SW 1271 (cell line): ENCODE measurements around the gene PSME2.

Source experiments
- DNase-seq, 2 experiments: peaks; one replicate each; lab custom pipeline; 2025; lab: John Stamatoyannopoulos, UW

The PSME2 gene

DNA sequence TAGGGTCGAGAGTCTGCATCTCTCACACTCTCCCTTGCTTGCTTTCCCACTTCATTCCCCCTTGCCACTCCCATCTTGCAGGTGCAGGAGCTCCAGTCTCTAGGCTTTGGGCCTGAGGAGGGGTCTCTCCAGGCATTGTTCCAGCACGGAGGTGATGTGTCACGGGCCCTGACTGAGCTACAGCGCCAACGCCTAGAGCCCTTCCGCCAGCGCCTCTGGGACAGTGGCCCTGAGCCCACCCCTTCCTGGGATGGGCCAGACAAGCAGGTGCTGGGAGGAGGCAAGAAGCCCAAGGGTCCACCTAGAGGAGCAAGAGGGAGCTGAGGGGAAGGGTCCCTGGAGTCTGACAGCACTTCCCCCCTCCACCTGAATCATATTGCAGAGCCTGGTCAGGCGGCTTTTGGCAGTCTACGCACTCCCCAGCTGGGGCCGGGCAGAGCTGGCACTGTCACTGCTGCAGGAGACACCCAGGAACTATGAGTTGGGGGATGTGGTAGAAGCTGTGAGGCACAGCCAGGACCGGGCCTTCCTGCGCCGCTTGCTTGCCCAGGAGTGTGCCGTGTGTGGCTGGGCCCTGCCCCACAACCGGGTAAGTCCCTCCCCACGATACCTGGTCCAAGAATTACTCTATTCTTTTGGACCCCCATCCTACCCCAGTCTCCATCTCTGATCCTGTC lies 5.1 kb upstream of the PSME2 start:
- DNase-seq: no peak

DNA sequence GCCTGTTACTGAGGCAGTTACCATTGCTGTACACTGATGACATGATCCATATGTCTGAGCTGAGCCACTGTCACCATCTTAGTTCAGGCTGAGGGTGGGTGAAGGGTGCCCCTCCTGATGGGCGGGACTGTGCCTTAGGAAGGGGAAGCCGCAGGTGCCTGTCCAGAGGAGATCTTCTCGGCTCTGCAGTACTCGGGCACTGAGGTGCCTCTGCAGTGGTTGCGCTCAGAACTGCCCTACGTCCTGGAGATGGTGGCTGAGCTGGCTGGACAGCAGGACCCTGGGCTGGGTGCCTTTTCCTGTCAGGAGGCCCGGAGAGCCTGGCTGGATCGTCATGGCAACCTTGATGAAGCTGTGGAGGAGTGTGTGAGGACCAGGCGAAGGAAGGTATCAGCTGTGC lies 4.6 kb upstream of the PSME2 start:
- DNase-seq: no peak

DNA sequence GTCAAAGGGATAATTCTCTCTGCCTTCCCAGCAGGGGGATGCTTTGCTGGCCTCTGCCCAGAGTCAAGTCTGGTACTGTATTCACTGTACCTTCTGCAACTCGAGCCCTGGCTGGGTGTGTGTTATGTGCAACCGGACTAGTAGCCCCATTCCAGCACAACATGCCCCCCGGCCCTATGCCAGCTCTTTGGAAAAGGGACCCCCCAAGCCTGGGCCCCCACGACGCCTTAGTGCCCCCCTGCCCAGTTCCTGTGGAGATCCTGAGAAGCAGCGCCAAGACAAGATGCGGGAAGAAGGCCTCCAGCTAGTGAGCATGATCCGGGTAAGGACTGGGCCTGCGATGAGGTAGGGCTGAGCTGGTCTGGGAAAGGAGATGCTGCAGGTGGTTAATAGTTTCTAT lies 4.2 kb upstream of the PSME2 start:
- no peak for DNase-seq

DNA sequence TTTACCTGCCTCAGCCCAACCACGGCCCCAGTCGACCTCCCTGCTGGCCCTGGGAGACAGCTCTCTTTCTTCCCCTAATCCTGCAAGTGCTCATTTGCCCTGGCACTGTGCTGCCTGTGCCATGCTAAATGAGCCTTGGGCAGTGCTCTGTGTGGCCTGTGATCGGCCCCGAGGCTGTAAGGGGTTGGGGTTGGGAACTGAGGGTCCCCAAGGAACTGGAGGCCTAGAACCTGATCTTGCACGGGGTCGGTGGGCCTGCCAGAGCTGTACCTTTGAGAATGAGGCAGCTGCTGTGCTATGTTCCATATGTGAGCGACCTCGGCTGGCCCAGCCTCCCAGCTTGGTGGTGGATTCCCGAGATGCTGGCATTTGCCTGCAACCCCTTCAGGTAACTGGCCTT lies 3.7 kb upstream of the PSME2 start:
- no peak for DNase-seq

DNA sequence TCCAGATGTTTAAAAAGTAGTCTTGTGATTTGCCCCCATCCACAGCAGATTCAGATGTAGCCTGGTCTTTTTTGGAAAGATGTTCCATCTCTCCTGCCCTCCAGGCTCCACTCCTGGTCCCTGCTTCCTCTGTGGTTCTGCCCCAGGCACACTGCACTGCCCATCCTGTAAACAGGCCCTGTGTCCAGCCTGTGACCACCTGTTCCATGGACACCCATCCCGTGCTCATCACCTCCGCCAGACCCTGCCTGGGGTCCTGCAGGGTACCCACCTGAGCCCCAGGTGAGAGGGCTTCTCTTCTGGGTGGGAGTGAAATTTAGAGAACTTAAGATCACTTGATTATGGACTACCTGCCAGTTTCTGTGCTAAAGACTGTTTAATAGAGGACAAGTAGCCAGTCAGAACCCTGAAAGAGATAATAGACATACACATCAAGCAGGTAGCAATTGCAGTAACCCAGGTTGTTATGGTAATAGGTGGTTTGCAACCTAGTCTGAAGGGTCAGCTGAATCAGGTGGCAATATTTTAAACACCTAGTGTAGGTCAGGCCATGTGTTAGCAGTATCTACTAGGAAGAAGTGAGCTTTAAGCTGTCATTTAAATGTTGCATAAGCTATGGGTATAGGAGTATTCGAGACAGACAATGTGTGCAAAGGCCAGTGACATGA lies 3.0 kb upstream of the PSME2 start:
- DNase-seq: no peak

DNA sequence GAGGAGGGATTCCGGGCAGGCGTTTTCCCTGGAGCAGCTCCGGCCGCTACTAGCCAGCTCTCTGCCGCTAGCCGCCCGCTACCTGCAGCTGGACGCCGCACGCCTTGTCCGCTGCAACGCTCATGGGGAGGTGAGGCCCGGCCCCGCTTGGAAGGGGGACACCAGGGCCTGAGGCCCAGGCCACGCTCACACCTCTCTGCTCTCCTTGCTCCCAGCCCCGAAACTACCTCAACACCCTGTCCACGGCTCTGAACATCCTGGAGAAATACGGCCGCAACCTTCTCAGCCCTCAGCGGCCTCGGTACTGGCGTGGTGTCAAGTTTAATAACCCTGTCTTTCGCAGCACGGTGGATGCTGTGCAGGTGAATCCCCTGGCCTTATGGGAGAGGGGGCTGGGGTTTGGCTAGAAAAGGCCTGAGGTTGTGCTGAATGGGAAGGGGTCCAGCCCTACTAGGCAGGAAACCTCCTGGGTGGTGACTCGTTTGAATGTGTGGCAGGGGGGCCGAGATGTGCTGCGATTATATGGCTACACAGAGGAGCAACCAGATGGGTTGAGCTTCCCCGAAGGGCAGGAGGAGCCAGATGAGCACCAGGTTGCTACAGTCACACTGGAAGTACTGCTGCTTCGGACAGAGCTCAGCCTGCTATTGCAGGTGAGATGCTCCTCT lies 1.5 kb upstream of the PSME2 start:
- DNase-seq: no peak

DNA sequence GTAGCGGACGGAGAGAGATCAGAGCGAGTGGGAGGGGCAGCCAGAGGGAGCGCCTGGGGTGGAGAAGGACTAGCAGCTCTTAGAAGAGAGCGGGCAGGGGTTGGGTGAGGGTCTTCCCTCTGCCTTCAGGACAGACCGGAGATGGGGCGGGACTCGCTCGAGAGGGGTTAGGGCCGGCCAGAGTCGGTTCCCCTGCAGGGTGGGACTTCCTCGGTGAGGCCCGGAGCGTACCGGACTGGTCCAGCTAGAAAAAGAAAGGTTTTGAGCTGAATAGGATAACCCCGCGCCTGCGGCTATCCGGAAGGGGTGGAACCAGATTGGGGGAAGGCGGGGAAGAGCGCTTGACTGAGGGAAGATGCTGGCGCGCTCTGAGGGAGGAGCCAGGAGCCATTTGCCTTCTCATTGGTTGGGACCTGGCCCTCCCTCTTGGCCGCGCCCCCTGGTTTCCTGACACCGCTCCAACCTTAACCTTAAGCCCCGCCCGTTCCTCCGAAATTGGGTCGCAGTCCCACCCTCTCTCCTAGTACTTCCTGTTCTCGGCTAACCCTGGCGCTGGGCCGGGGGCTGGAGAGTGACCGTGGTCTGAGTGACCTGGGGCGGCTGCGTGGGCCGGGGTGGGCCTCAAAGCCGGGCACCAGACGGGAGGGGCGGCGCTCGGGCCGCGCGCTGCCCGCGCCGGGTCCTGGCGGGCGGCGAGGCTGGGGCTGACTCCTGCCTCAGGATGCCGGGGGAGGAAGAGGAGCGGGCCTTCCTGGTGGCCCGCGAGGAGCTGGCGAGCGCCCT lies 759 bp upstream of the PSME2 start, which contains the start of gene RNF31:
Gene RNF31 (plus strand): TSS at position 521 of the 783 bp plus-strand sequence. CDS start 201 bp downstream, at position 722.
- peak; percentile 90 to 97 for DNase-seq

DNA sequence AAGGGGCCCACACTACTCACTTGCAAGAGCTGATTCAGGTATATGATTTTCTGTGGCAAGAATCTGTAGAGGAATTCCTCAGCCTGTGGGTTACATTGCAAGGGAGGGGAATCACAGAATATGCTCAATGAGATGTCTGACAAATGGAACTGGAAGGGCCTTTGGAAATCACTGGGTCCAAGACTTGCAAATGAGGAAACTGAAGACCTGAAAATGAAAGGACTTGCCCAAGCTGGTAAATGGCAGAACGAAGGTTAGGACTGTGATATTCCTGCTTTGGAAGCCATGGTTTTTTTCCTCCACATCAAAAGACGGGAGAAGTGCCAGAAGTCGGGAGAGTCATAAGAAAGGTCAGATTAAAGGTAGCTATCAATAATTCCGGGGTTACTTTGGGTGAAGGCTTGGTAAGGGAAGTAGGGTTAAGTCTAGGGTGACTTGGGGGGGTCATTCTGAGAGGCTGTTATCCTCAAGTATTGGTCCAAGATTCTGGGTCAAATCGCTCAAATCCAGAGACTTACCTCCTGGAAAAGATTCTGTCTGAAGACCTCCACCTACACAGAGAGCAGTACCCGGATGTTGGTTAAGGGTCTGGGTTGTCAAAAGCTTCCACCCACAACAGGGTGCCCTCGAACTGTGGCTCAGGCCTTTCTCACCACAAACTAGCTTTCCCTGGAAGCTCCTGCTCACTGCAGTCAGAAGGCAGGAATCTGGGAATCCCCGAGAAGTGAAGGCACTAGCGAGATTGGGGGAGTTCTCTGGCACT lies 539 bp downstream of the PSME2 start:
- no peak for DNase-seq

DNA sequence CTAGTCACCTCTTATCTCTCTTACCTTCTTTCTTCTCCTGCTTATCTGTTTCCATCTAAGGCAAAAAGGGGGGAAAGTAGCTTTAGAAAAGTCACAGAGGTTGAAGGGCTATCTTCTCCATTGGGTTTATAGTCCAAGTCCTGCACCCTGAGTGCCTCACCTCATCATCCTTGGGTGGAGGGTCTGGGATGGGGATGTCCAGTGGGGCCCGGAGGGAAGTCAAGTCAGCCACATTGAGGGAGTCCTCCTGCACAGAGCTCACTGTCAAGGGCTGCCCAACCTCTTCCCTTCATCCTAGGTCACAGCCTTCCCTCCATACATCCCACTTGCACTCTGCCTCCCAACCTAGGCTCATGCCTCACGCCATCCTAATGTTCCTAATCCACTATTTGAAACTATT lies 1.2 kb downstream of the PSME2 start:
- no peak for DNase-seq

DNA sequence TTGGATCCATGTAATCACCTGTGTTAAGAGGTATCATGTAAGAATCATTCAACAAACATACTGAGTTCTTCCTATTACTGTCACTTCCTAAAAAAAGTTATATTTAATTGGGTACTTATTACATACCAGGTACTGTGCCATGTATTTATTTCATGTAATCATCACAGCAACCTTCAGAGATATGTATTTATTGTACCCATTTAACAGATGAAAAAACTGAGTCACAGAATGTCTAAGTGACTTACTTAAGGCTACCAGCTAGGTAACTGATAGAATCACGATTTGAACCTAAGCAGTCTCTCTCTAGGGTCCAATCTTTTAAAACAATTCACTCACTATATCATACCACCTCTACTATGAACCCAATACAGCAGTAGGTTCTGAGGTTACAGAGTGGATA lies 2.0 kb downstream of the PSME2 start:
- DNase-seq: no peak

DNA sequence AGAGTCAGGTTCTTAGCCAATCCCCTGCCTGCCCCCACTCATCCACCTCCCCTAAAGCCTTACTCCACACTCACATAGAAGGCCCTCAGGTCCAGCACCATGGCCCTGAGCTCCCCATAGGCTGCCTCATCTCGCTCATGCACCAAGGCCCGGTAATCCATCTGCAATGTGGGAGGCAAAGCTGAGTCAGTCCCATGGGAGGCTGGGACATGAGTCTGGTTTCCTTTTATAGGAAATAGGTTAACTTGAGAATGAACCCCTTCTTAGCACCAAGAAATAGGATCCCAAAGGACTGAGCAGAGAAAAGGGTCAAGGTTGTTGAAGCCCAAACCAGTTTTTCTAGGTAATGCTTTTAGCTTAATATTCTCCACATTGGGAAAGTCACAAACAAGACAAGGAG lies 2.9 kb downstream of the PSME2 start:
- no peak for DNase-seq

DNA sequence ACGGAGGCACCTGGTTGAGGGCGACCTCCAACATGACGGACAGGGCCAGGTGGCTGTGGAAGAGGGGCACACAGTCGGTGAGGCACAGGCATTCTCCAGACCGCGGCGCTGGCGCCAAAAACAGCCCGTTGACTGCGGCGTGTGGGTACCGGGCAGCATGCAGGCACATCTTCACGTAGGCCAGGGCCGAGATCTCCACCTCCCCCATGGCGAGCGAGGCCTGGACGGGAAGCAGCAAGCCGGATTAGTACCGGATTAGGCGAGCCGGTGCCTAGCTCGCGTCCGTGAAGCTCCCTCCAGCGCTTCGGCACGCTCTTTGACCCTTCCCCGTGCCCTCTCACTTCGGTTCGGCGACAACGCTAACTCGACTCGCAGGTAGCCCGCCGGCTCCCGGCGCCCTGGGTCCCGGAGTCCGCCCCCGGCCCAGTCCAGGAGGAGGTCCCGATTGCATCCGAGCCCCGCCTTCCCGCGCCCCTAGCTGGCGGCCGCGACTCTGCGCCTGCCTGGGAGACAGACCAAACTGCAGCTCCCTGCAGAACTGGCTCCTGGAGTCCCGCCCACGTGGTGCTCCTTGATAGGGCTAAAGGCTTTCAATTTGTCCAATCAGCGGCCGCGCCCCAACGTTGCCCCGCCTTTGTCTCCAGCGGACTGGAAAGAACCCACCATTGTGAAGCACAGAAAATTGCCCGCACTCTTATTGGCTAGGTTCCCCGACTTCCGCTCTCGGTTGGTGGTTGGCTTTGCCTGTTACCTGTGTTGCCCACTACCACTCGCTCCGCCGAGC lies 5.1 kb downstream of the PSME2 start, which contains the start of gene EMC9:
Gene EMC9 (minus strand): TSS at position 495 of the 784 bp plus-strand sequence. CDS start 287 bp downstream, at position 208.
- DNase-seq: peak; percentile 98

DNA sequence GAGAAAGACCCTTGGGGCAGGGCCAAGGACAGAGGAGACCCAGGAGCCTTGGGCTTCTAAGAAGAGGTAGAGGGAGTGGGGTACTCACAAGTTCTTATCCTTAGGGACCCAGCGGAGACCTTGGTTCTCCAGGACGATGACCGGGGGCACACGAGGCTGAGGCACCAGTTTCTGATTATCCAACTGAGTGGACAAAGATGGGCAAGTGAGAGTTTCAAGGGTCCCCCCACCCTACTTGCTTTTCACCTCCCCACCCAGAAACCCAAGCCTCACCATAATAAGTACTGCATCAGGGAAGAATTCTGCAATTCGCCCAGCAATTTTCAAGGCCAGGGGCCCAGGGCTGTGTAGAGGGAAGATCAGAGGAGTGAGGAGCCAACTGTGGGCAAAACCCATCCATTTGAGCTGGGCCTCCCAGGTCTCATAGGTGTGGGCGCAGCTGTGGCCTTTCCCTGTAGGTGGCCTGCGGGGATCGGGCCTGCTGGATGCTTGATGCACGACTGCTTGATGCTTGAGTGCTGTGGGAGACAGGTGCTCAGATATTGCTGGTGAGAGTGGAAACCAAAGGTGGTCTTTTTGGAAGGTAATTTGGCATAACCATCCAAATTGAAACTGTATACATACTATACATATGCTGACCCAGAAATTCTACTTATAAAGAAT lies 7.0 kb downstream of the PSME2 start:
- no peak for DNase-seq

DNA sequence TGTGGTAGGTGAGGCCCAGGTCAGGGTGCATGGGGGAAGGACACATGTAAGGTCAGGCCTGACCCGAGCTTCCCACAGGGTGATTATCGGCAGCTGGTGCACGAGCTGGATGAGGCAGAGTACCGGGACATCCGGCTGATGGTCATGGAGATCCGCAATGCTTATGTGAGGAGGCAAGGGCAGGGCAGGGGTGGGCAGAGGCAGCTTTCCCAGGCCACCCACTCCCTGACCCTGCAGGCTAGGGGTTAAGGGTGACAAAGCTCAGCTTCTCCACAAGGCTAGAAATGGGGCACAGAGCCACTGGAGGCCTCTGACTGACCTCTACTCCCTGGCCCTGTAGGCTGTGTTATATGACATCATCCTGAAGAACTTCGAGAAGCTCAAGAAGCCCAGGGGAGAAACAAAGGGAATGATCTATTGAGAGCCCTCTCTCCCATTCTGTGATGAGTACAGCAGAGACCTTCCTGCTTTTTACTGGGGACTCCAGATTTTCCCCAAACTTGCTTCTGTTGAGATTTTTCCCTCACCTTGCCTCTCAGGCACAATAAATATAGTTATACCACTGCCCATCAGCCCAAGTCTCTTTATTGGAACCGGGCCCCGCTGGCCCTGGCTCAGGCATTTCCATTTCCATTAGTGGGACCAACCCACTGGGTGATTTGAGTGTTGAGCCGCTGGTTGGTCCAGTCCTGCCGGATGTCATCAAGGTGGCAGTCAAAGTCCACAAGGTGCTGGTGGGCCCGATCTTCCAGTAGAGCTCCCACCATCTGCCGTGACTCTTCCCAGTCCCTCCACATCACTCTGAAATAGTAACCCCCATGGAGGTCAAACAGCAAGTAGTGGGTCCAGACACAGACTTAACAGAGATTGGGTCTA lies 7.8 kb downstream of the PSME2 start:
- DNase-seq: no peak

DNA sequence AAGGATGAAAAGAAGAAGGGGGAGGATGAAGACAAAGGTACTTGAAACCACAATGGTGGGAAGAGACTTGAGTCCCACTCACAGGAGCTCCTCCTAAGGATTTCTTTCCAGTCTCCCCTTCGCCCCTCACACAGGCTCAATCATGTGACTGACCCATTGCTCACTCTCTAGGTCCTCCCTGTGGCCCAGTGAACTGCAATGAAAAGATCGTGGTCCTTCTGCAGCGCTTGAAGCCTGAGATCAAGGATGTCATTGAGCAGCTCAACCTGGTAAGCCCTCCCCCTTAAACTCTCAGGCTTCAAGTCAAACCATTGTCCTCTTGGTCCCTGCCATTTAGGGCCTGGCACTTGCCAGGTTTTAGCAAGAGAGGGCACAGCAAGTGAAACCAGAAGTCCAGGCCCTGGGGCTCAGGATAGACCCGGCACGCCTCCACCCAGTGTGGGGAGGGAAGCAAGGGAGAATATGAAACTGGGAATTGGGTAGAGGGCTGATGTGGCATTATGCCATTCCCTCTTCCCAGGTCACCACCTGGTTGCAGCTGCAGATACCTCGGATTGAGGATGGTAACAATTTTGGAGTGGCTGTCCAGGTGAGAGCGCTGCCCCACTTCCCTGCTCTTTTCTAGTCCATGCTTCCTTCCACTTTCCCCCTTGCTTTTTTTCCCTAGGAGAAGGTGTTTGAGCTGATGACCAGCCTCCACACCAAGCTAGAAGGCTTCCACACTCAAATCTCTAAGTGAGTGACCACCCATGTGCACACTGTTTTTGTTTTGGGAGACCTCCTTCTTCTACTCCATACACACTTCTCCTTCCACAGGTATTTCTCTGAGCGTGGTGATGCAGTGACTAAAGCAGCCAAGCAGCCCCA lies 8.6 kb downstream of the PSME2 start:
- DNase-seq: no peak

DNA sequence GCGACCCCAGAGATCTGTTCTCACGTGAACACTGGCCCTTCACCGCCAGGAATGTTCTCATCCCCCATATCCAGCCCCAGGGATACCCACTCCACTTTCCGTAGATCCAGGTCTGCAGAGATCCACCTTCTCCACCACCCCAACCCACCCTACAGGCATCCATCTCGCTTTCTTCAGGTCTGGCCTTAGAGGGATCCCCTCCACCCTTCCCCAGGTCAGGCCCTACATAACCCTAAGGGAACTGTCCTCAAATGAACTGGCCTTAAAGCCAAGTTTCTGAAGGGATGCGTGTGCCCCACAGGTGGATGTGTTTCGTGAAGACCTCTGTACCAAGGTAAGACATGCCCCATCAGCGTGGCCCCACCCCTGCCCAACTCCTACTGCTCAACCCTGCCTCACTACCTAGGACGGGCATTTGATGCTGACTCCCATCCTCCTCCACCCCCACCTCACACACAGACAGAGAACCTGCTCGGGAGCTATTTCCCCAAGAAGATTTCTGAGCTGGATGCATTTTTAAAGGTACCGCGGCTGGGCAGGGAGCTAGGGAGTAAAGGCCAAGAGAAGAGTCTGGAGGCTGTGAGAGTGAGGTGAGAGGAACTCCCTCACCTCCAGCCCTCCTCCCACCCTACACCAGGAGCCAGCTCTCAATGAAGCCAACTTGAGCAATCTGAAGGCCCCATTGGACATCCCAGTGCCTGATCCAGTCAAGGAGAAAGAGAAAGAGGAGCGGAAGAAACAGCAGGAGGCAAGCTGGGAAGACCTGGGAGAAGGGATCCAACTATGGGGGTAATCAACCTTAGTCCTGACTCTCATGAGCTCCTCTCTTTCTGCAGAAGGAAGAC lies 9.5 kb downstream of the PSME2 start:
- DNase-seq: no peak
